ENCODE results near the gene SEMA3D. TPM values are rescaled to one million over a fixed set of nuclear protein-coding genes. Genes with fewer than 3 reads are reported as not detected.

The SEMA3D gene
- polyA plus RNA-seq, 1 experiment = 7.4 TPM

- H3K4me3 ChIP-seq (ENCODE audit: low read depth, low read length) = no peak overlapping the region
- no peak for DNase-seq (ENCODE audit: low read depth, low spot score)
- H3K9me3 ChIP-seq (ENCODE audit: control insufficient read depth, insufficient read depth, low read length) = no peaks in the 10 kb centered on the region
- POLR2A ChIA-PET = no interaction called here
- CTCF ChIA-PET = interaction anchor here (0.7 to 7.3 kb wide), 3 partner anchors 9 to 1076 kb away, joined by 3 to 50 read pairs (median 5); no protein-coding TSS in a partner anchor
- TF ChIP-seq CTCF (IDR thresholded peaks at IDR 0.05; ENCODE audit: low read depth, low read length) = no peak
- H3K27ac ChIP-seq (ENCODE audit: low read depth, low read length) = no peak overlapping the region
- H3K27me3 ChIP-seq (ENCODE audit: control insufficient read depth, insufficient read depth, low read length) = no peaks in the 10 kb centered on the region
These were observed 175.7 kb downstream of the SEMA3D start for GRCh38 chr7:85011127-85011526.

- no peak for TF ChIP-seq CTCF (IDR thresholded peaks at IDR 0.05; ENCODE audit: low read depth, low read length)
- POLR2A ChIA-PET = no interaction called here
- Histone ChIP-seq H3K27ac (ENCODE audit: low read depth, low read length) (no peak overlapping the region), H3K9me3 (ENCODE audit: control insufficient read depth, insufficient read depth, low read length) (no peaks in the 10 kb centered on the region), H3K4me3 (ENCODE audit: low read depth, low read length) (no peak overlapping the region), H3K27me3 (ENCODE audit: control insufficient read depth, insufficient read depth, low read length) (no peaks in the 10 kb centered on the region)
- CTCF ChIA-PET = interaction anchor here (0.7 to 7.3 kb wide), 4 partner anchors 10 to 1075 kb away, joined by 3 to 50 read pairs (median 4); no protein-coding TSS in a partner anchor
- no peak for DNase-seq (ENCODE audit: low read depth, low spot score)
These were observed 176.6 kb downstream of the SEMA3D start for GRCh38 chr7:85010306-85010705.

- DNase-seq (ENCODE audit: low read depth, low spot score) = no peak
- no peak overlapping the region for H3K4me3 ChIP-seq (ENCODE audit: low read depth, low read length)
- ChIA-PET POLR2A (no interaction called here), CTCF (interaction anchor here (1.2 kb wide), 1 partner anchor 1071 kb away, joined by 3 read pairs; no protein-coding TSS in a partner anchor)
- H3K27me3 ChIP-seq (ENCODE audit: control insufficient read depth, insufficient read depth, low read length) = no peaks in the 10 kb centered on the region
- H3K27ac ChIP-seq (ENCODE audit: low read depth, low read length) = no peak overlapping the region
- TF ChIP-seq CTCF (IDR thresholded peaks at IDR 0.05; ENCODE audit: low read depth, low read length) = no peak
- H3K9me3 ChIP-seq (ENCODE audit: control insufficient read depth, insufficient read depth, low read length) = no peaks in the 10 kb centered on the region
These were observed 180.1 kb downstream of the SEMA3D start for GRCh38 chr7:85006754-85007153.

- H3K27me3 ChIP-seq (ENCODE audit: control insufficient read depth, insufficient read depth, low read length) = no peaks in the 10 kb centered on the region
- no peaks in the 10 kb centered on the region for H3K9me3 ChIP-seq (ENCODE audit: control insufficient read depth, insufficient read depth, low read length)
- ChIA-PET POLR2A (no interaction called here), CTCF (interaction anchor here (1.0 to 1.4 kb wide), 2 partner anchors 18 to 1068 kb away, joined by 3 to 4 read pairs; no protein-coding TSS in a partner anchor)
- H3K27ac ChIP-seq (ENCODE audit: low read depth, low read length) = no peak overlapping the region
- DNase-seq (ENCODE audit: low read depth, low spot score) = no peak
- no peak for TF ChIP-seq CTCF (IDR thresholded peaks at IDR 0.05; ENCODE audit: low read depth, low read length)
- no peak overlapping the region for H3K4me3 ChIP-seq (ENCODE audit: low read depth, low read length)
These were observed 182.5 kb downstream of the SEMA3D start for GRCh38 chr7:85004402-85004801.

- no peak overlapping the region for H3K27ac ChIP-seq (ENCODE audit: low read depth, low read length)
- no peaks in the 10 kb centered on the region for H3K27me3 ChIP-seq (ENCODE audit: control insufficient read depth, insufficient read depth, low read length)
- CTCF ChIA-PET = interaction anchor here (0.9 kb wide), 1 partner anchor 21 kb away, joined by 4 read pairs; no protein-coding TSS in a partner anchor
- no peaks in the 10 kb centered on the region for H3K9me3 ChIP-seq (ENCODE audit: control insufficient read depth, insufficient read depth, low read length)
- POLR2A ChIA-PET = no interaction called here
- no peak overlapping the region for H3K4me3 ChIP-seq (ENCODE audit: low read depth, low read length)
- TF ChIP-seq CTCF (IDR thresholded peaks at IDR 0.05; ENCODE audit: low read depth, low read length) = no peak
- DNase-seq (ENCODE audit: low read depth, low spot score) = no peak
These were observed 185.1 kb downstream of the SEMA3D start for GRCh38 chr7:85001495-85002345.

Data from AG04450 (cell line).